ENCODE data around the gene EDDM13.
A peak's percentile ranks its signal among the peaks of the same experiment; 100 is the strongest.

EDDM13 gene

DNA sequence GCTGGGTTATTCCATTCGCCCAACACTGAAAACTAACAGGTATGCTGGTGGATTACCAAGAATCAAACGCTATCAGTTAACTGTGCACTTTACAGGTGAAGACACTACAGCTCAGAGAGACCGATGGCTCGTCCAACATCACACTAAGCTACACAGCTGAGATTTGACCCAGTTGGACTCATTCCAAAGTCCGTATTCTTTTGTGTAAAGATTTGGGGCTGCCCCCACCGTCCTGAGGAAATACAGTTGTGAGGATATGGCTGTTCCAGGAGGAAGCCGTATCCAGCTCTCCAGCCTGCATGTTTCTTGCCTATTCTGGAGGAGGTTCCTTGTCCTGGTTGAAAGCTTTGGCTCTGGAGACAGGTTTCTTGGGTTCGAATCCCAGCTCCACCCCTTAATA is 37.9 kb downstream of the EDDM13 start:
- WGBS: 98% methylated on average over 7 of the region's 8 CpGs

DNA sequence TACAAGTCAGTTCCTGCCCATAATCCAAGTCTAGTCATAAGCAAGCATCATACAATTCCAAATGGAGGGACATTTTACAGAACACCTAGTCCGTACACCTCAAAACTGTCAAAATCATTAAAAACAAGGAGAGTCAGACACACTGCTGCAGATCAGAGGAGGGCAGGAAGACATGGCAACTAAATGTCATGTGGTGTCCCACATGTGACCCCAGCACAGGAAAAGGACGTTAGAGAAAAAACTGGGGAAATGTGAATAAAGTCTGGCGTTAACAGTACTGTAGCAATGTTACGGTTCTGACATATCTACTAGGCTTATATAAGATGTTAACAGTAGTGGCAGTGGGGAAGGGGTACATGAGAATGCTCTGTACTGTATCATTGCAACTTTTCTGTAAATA is 39.8 kb downstream of the EDDM13 start:
- 96% methylated on average over 4 of the region's 4 CpGs for WGBS
- no peaks in the 10 kb centered on the region for H3K9me3 ChIP-seq (ENCODE audit: control insufficient read depth, low read length)
- H3K27me3 ChIP-seq (ENCODE audit: control insufficient read depth in 1 of 2, insufficient read depth in 1 of 2, low read length in 2 of 2): no peaks in the 10 kb centered on the region
- H3K4me1 ChIP-seq (ENCODE audit: control insufficient read depth, insufficient read depth, low read depth, low read length): peaks cover 2% of the 10 kb centered on the region
- no peak overlapping the region for H2BK120ac ChIP-seq (ENCODE audit: low read depth, low read length)
- H3K4me3 ChIP-seq (ENCODE audit: insufficient read depth in 1 of 2, low read depth in 1 of 2, low read length in 2 of 2): no peak overlapping the region
- no peak overlapping the region for H4K91ac ChIP-seq (ENCODE audit: low read length)
- no peak overlapping the region for H2AK5ac ChIP-seq (ENCODE audit: low read length, severe bottlenecking)
- no peak overlapping the region for H2BK12ac ChIP-seq (ENCODE audit: low read length in 2 of 2)
- no peak overlapping the region for H4K8ac ChIP-seq (ENCODE audit: low read length)
- no peak overlapping the region for H3K4me2 ChIP-seq (ENCODE audit: low read length, poor library complexity, severe bottlenecking)
- peaks cover 31% of the 10 kb centered on the region for H3K79me1 ChIP-seq (replicated peaks; ENCODE audit: low read length, poor library complexity, severe bottlenecking)
- DNase-seq: no peak
- no peak overlapping the region for H2BK5ac ChIP-seq (ENCODE audit: low read depth, low read length, poor library complexity, severe bottlenecking)
- H2AFZ ChIP-seq (ENCODE audit: low read depth, low read length): no peak overlapping the region
- no peak overlapping the region for H3K9ac ChIP-seq (ENCODE audit: low read length)
- H3K18ac ChIP-seq (ENCODE audit: low read depth in 1 of 2, low read length in 2 of 2): no peak overlapping the region
- H3K36me3 ChIP-seq (ENCODE audit: control insufficient read depth in 1 of 2, insufficient read depth in 2 of 2, low read depth in 1 of 2, low read length in 2 of 2): peaks cover 12 to 40% of the 10 kb centered on the region in 2 experiments
- H3K14ac ChIP-seq (ENCODE audit: low read length in 2 of 2): no peak overlapping the region
- H3K27ac ChIP-seq (ENCODE audit: low read length, poor library complexity, severe bottlenecking): no peak overlapping the region
- no peak overlapping the region for H3K23ac ChIP-seq (ENCODE audit: low read length in 2 of 2)
- H3K4ac ChIP-seq (ENCODE audit: low read depth in 1 of 2, low read length in 2 of 2): no peak overlapping the region
- no peak overlapping the region for H2BK15ac ChIP-seq (ENCODE audit: low read depth, poor library complexity, severe bottlenecking)

More for the DNA sequence above, 37.9 kb downstream of the EDDM13 start:
- no peak overlapping the region for H3K4me2 ChIP-seq (ENCODE audit: low read length, poor library complexity, severe bottlenecking)
- no peak overlapping the region for H3K9ac ChIP-seq (ENCODE audit: low read length)
- H2BK12ac ChIP-seq (ENCODE audit: low read length in 2 of 2): no peak overlapping the region
- no peak overlapping the region for H3K4ac ChIP-seq (ENCODE audit: low read depth in 1 of 2, low read length in 2 of 2)
- no peak overlapping the region for H4K8ac ChIP-seq (ENCODE audit: low read length)
- H3K4me3 ChIP-seq (ENCODE audit: insufficient read depth in 1 of 2, low read depth in 1 of 2, low read length in 2 of 2): no peak overlapping the region
- H3K14ac ChIP-seq (ENCODE audit: low read length in 2 of 2): no peak overlapping the region
- peaks cover 34% of the 10 kb centered on the region for H3K79me1 ChIP-seq (replicated peaks; ENCODE audit: low read length, poor library complexity, severe bottlenecking)
- H3K27ac ChIP-seq (ENCODE audit: low read length, poor library complexity, severe bottlenecking): no peak overlapping the region
- no peak for DNase-seq
- no peaks in the 10 kb centered on the region for H3K9me3 ChIP-seq (ENCODE audit: control insufficient read depth, low read length)
- no peak overlapping the region for H3K18ac ChIP-seq (ENCODE audit: low read depth in 1 of 2, low read length in 2 of 2)
- no peak overlapping the region for H2BK120ac ChIP-seq (ENCODE audit: low read depth, low read length)
- no peak overlapping the region for H2AFZ ChIP-seq (ENCODE audit: low read depth, low read length)
- peaks cover 16 to 46% of the 10 kb centered on the region in 2 experiments for H3K36me3 ChIP-seq (ENCODE audit: control insufficient read depth in 1 of 2, insufficient read depth in 2 of 2, low read depth in 1 of 2, low read length in 2 of 2)
- H4K91ac ChIP-seq (ENCODE audit: low read length): no peak overlapping the region
- peaks cover 1% of the 10 kb centered on the region for H3K4me1 ChIP-seq (ENCODE audit: control insufficient read depth, insufficient read depth, low read depth, low read length)
- H3K27me3 ChIP-seq (ENCODE audit: control insufficient read depth in 1 of 2, insufficient read depth in 1 of 2, low read length in 2 of 2): no peaks in the 10 kb centered on the region
- H2AK5ac ChIP-seq (ENCODE audit: low read length, severe bottlenecking): no peak overlapping the region
- no peak overlapping the region for H2BK5ac ChIP-seq (ENCODE audit: low read depth, low read length, poor library complexity, severe bottlenecking)
- H3K23ac ChIP-seq (ENCODE audit: low read length in 2 of 2): no peak overlapping the region
- H2BK15ac ChIP-seq (ENCODE audit: low read depth, poor library complexity, severe bottlenecking): no peak overlapping the region

DNA sequence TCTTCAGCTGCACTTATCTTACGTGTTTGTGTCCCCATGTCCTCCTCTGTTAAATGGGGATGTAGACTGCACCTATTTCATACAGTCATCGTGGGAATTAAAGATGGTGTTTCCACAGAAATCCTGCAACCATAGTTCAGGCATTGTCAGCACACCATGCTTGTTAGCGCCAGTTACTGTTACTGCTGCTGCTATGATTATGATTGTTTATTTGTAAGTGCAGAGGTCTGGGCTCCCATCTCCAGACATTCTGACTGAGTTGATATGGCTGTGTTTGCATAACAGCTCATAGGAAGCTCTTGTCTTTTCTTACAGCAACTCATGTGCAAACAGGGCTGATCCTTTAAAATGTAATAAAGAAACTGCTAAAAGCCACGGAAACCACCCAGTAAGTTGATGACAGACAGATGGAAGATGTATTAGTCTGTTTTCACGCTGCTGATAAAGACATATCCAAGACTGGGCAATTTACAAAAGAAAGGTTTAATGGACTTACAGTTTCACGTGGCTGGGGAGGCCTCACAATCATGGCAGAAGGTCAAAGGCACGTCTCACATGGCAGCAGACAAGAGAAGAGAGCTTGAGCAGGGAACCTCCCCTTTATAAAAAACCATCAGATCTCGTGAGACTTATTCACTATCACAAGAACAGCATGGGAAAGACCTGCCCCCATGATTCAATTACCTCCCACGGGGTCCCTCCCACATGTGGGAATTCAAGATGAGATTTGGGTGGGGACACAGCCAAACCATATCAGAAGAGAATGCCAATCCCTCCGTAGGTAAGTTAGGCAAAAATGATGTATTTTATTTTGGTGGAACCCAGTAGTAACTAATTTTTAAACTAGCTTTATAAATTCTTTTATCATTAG is 40.5 kb downstream of the EDDM13 start:
- peaks cover 2% of the 10 kb centered on the region for H3K4me1 ChIP-seq (ENCODE audit: control insufficient read depth, insufficient read depth, low read depth, low read length)
- H2BK15ac ChIP-seq (ENCODE audit: low read depth, poor library complexity, severe bottlenecking): no peak overlapping the region
- H3K14ac ChIP-seq (ENCODE audit: low read length in 2 of 2): no peak overlapping the region
- peaks cover 12 to 37% of the 10 kb centered on the region in 2 experiments for H3K36me3 ChIP-seq (ENCODE audit: control insufficient read depth in 1 of 2, insufficient read depth in 2 of 2, low read depth in 1 of 2, low read length in 2 of 2)
- no peaks in the 10 kb centered on the region for H3K9me3 ChIP-seq (ENCODE audit: control insufficient read depth, low read length)
- no peak overlapping the region for H2AFZ ChIP-seq (ENCODE audit: low read depth, low read length)
- no peak overlapping the region for H3K4ac ChIP-seq (ENCODE audit: low read depth in 1 of 2, low read length in 2 of 2)
- H3K79me1 ChIP-seq (replicated peaks; ENCODE audit: low read length, poor library complexity, severe bottlenecking): peaks cover 29% of the 10 kb centered on the region
- H3K4me2 ChIP-seq (ENCODE audit: low read length, poor library complexity, severe bottlenecking): no peak overlapping the region
- no peak overlapping the region for H4K91ac ChIP-seq (ENCODE audit: low read length)
- no peak overlapping the region for H2AK5ac ChIP-seq (ENCODE audit: low read length, severe bottlenecking)
- H4K8ac ChIP-seq (ENCODE audit: low read length): no peak overlapping the region
- WGBS: 96% methylated on average over 7 of the region's 10 CpGs
- H3K27ac ChIP-seq (ENCODE audit: low read length, poor library complexity, severe bottlenecking): no peak overlapping the region
- no peaks in the 10 kb centered on the region for H3K27me3 ChIP-seq (ENCODE audit: control insufficient read depth in 1 of 2, insufficient read depth in 1 of 2, low read length in 2 of 2)
- H2BK120ac ChIP-seq (ENCODE audit: low read depth, low read length): no peak overlapping the region
- H2BK5ac ChIP-seq (ENCODE audit: low read depth, low read length, poor library complexity, severe bottlenecking): no peak overlapping the region
- H2BK12ac ChIP-seq (ENCODE audit: low read length in 2 of 2): no peak overlapping the region
- H3K18ac ChIP-seq (ENCODE audit: low read depth in 1 of 2, low read length in 2 of 2): no peak overlapping the region
- H3K23ac ChIP-seq (ENCODE audit: low read length in 2 of 2): no peak overlapping the region
- peak overlapping the region; percentile 99 for H3K9ac ChIP-seq (ENCODE audit: low read length)
- H3K4me3 ChIP-seq (ENCODE audit: insufficient read depth in 1 of 2, low read depth in 1 of 2, low read length in 2 of 2): no peak overlapping the region
- DNase-seq: peak; percentile 12

DNA sequence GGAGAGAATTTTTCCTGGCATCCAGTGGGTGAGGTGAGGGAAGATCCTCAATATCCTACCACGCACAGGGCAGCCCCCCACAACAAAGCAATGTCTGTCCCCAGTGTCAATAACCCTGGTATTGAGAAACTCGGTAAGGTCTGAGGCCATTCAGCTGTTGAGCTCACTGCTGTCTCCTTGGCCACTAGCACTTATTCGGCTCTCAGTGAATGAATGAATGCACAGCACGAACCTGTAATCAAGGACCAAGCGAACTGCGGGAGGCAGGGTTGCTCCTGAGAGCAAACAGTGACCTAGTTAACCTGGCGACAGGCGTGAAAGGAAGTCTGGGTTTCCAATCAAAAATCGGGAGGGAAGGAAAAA is 41.5 kb downstream of the EDDM13 start:
- Histone ChIP-seq H2BK15ac (ENCODE audit: low read depth, poor library complexity, severe bottlenecking) (no peak overlapping the region), H2AFZ (ENCODE audit: low read depth, low read length) (peak overlapping the region; percentile 84), H2BK5ac (ENCODE audit: low read depth, low read length, poor library complexity, severe bottlenecking) (no peak overlapping the region), H3K27me3 (ENCODE audit: control insufficient read depth in 1 of 2, insufficient read depth in 1 of 2, low read length in 2 of 2) (no peaks in the 10 kb centered on the region), H3K4me3 (ENCODE audit: insufficient read depth in 1 of 2, low read depth in 1 of 2, low read length in 2 of 2) (peak overlapping the region; percentile 94 to 96), H3K4me2 (ENCODE audit: low read length, poor library complexity, severe bottlenecking) (peak overlapping the region; percentile 92), H3K4ac (ENCODE audit: low read depth in 1 of 2, low read length in 2 of 2) (peak overlapping the region in 1 of 2 experiments; percentile 87), H3K9ac (ENCODE audit: low read length) (peak overlapping the region; percentile 99), H3K4me1 (ENCODE audit: control insufficient read depth, insufficient read depth, low read depth, low read length) (peaks cover 2% of the 10 kb centered on the region), H3K18ac (ENCODE audit: low read depth in 1 of 2, low read length in 2 of 2) (peak overlapping the region in 1 of 2 experiments; percentile 75), H2BK12ac (ENCODE audit: low read length in 2 of 2) (no peak overlapping the region), H4K8ac (ENCODE audit: low read length) (no peak overlapping the region), H3K9me3 (ENCODE audit: control insufficient read depth, low read length) (no peaks in the 10 kb centered on the region), H3K79me1 (replicated peaks; ENCODE audit: low read length, poor library complexity, severe bottlenecking) (peaks cover 25% of the 10 kb centered on the region), H3K36me3 (ENCODE audit: control insufficient read depth in 1 of 2, insufficient read depth in 2 of 2, low read depth in 1 of 2, low read length in 2 of 2) (peaks cover 12 to 32% of the 10 kb centered on the region in 2 experiments), H4K91ac (ENCODE audit: low read length) (no peak overlapping the region), H3K27ac (ENCODE audit: low read length, poor library complexity, severe bottlenecking) (peak overlapping the region; percentile 62), H2BK120ac (ENCODE audit: low read depth, low read length) (no peak overlapping the region), H3K23ac (ENCODE audit: low read length in 2 of 2) (no peak overlapping the region), H2AK5ac (ENCODE audit: low read length, severe bottlenecking) (no peak overlapping the region), H3K14ac (ENCODE audit: low read length in 2 of 2) (peak overlapping the region in 1 of 2 experiments; percentile 1)
- no peak for DNase-seq
- 0% methylated on average over 9 of the region's 9 CpGs for WGBS

Measured in mesenchymal stem cell (in vitro differentiated cells and primary cell).